ENCODE measurements around the gene GDF10. TPM values are rescaled to one million over a fixed set of nuclear protein-coding genes. Genes with fewer than 3 reads are reported as not detected.

Gene GDF10
- total RNA-seq, 1 experiment from 2014 or later, result 0.20 TPM

DNA sequence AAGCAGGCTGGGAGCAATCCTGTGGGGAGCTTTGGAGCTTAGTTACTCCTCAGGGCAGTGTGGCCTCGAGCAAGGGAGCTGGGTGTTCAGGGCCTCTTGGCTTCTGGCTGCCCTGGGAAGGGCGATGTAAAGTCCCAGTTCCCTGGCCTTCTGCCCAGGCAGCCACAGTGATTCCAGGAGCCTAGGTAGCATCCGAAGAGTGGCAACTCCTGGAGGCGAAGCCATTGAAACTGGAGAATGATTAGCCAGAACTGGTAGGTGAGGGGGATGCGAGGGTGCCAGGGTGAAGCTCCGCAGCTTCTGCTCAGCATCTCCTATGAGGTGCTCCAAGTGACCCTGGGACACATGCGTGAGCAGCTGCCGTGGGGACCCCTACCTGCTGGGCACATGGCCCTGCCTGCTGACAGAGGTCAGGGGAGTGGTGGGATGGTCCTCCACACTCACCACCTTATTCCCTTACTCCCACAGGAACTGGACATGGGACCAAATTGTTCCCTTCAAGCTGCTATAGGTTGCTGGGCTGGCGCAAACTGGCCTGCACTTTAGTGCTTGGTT lies 14.5 kb downstream of the GDF10 start:
- Histone ChIP-seq H2BK5ac (ENCODE audit: insufficient read length, low read length) (no peak overlapping the region), H3K4me1 (ENCODE audit: insufficient read depth, low read length) (no peaks in the 10 kb centered on the region; the same call in 1 of the 2 replicates), H2BK15ac (ENCODE audit: low read depth, low read length) (no peak overlapping the region), H2BK120ac (ENCODE audit: low read depth, low read length, poor library complexity, severe bottlenecking) (no peak overlapping the region), H3K79me1 (ENCODE audit: insufficient read depth, low read depth, low read length, poor library complexity, severe bottlenecking) (no peaks in the 10 kb centered on the region), H3K18ac (ENCODE audit: insufficient read length, low read depth, low read length) (no peak overlapping the region), H3K9me3 (ENCODE audit: control insufficient read depth, low read depth, low read length) (no peaks in the 10 kb centered on the region), H3K27me3 (ENCODE audit: insufficient read depth, low read length) (no peaks in the 10 kb centered on the region), H3K79me2 (ENCODE audit: insufficient read depth, low read length) (no peaks in the 10 kb centered on the region), H2AK5ac (ENCODE audit: insufficient read length, low read length) (no peak overlapping the region), H3K27ac (ENCODE audit: insufficient read length, low read depth, low read length) (no peak overlapping the region), H2BK20ac (ENCODE audit: low read depth, low read length, poor library complexity, severe bottlenecking) (no peak overlapping the region), H2AFZ (ENCODE audit: low read length) (no peak overlapping the region), H3T11ph (ENCODE audit: low read length) (no peak overlapping the region), H4K8ac (replicated peaks; ENCODE audit: insufficient read length, low read depth, low read length) (no peak overlapping the region), H3K23me2 (ENCODE audit: insufficient read length, low read depth, low read length, poor library complexity, severe bottlenecking) (no peaks in the 10 kb centered on the region), H3K9ac (ENCODE audit: extremely low read depth, insufficient read length, low read length) (no peak overlapping the region), H4K5ac (ENCODE audit: insufficient read length, low read depth, low read length) (no peak overlapping the region), H3K14ac (ENCODE audit: insufficient read depth, low read length) (no peak overlapping the region), H3K56ac (ENCODE audit: insufficient read length, low read depth, low read length) (no peak overlapping the region), H3K4ac (ENCODE audit: low read depth, low read length) (no peak overlapping the region), H4K20me1 (ENCODE audit: control insufficient read depth, insufficient read depth, insufficient read length) (peaks cover 2% of the 10 kb centered on the region), H3K4me2 (ENCODE audit: insufficient read depth, insufficient read length, low read length) (no peak overlapping the region), H3K23ac (ENCODE audit: insufficient read length, low read depth, low read length) (no peak overlapping the region), H2BK12ac (ENCODE audit: insufficient read length, low read depth, low read length) (no peak overlapping the region), H4K91ac (ENCODE audit: insufficient read length, low read depth, low read length) (no peak overlapping the region)
- Mint-ChIP-seq H3K4me3 (no peak overlapping the region), H3K4me1 (peaks cover 2% of the 10 kb centered on the region in 2 experiments; a peak in 3 of 4 replicates), H3K36me3 (ENCODE audit: insufficient read depth in 1 of 3, low read depth in 3 of 3) (no peaks in the 10 kb centered on the region; a peak in 1 of 7 replicates), H3K9me3 (no peaks in the 10 kb centered on the region; a peak in 3 of 5 replicates), H3K27me3 (ENCODE audit: low read depth) (peaks cover 5% of the 10 kb centered on the region), H3K27ac (no peak overlapping the region)
- DNase-seq, result no peak
- TF ChIP-seq, protein P1, sequence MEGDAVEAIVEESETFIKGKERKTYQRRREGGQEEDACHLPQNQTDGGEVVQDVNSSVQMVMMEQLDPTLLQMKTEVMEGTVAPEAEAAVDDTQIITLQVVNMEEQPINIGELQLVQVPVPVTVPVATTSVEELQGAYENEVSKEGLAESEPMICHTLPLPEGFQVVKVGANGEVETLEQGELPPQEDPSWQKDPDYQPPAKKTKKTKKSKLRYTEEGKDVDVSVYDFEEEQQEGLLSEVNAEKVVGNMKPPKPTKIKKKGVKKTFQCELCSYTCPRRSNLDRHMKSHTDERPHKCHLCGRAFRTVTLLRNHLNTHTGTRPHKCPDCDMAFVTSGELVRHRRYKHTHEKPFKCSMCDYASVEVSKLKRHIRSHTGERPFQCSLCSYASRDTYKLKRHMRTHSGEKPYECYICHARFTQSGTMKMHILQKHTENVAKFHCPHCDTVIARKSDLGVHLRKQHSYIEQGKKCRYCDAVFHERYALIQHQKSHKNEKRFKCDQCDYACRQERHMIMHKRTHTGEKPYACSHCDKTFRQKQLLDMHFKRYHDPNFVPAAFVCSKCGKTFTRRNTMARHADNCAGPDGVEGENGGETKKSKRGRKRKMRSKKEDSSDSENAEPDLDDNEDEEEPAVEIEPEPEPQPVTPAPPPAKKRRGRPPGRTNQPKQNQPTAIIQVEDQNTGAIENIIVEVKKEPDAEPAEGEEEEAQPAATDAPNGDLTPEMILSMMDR (conservative IDR thresholded peaks at IDR 0.05), result no peak
- no CpG with 5 or more reads among the region's 9 CpGs for WGBS (ENCODE audit: extremely low coverage, insufficient read length, low lambda C conversion rate)
